Gastroesophageal sphincter (tissue), 4 donors: Measurements from ENCODE around the gene MCUB. TPM values are rescaled to one million over a fixed set of nuclear protein-coding genes. Genes with fewer than 3 reads are reported as not detected.

Source experiments
- ATAC-seq: fragments of 150-250 bp; one replicate; pipeline ENCODE4 v1.9.1; 2016; ENCODE audit warnings: mild to moderate bottlenecking, moderate library complexity
- H3K27ac ChIP-seq, 4 donors: fragments of 200-600 bp; sonication (generic) in 3 of 4; 1 replicate in 3 of 4; 2 replicates in 1 of 4; pipeline ENCODE4 v1.5.1; 2016 to 2019
- H3K27me3 ChIP-seq: fragments of 200-600 bp; sonication (generic); one replicate; pipeline ENCODE4 v1.5.1; 2019
- H3K36me3 ChIP-seq, 2 donors: fragments of 200-600 bp; sonication (generic); one replicate each; pipeline ENCODE4 v1.5.1; 2019; ENCODE audit warnings: control low read depth in 1 of 2
- H3K4me1 ChIP-seq, 3 donors: fragments of 200-600 bp; sonication (generic); 1 replicate in 2 of 3; 2 replicates in 1 of 3; pipeline ENCODE4 v1.5.1; 2016 to 2019; ENCODE audit warnings: control low read depth in 2 of 3
- H3K4me3 ChIP-seq, 2 donors: fragments of 200-600 bp; sonication (generic); one replicate each; pipeline ENCODE4 v1.5.1; 2019; ENCODE audit warnings: mild to moderate bottlenecking in 1 of 2, moderate library complexity in 1 of 2
- H3K9me3 ChIP-seq, 3 donors: fragments of 200-600 bp; sonication (generic); one replicate each; pipeline ENCODE4 v1.5.1; 2017 to 2019; ENCODE audit warnings: control low read depth in 2 of 3
- EP300 ChIP-seq: sonication (generic); formaldehyde crosslinking; IDR thresholded peaks from one replicate; pipeline ENCODE4 v1.6.1; 2017; ENCODE audit warnings: antibody characterized with exemption, mild to moderate bottlenecking
- POLR2A ChIP-seq, 2 donors: fragments of 450-650 bp; IDR thresholded peaks; one replicate each; pipeline ENCODE4 v1.6.1; 2017; ENCODE audit warnings: antibody characterized with exemption in 2 of 2, mild to moderate bottlenecking in 2 of 2, moderate library complexity in 1 of 2
- POLR2AphosphoS5 ChIP-seq: sonication (generic); formaldehyde crosslinking; IDR thresholded peaks from one replicate; pipeline ENCODE4 v1.6.1; 2017; ENCODE audit warnings: antibody characterized with exemption
- WGBS, 2 donors: methylation state at CpG; one replicate each; pipeline ENCODE4 v1.1.5; 2018; ENCODE audit warnings: low coverage in 1 of 2; 5-methylcytosine and 5-hydroxymethylcytosine counted together
- total RNA-seq, 4 donors: library from RNA; depleted of rRNA; stranded (reverse); fragments of >200 nt; gene quantifications; one replicate each; pipeline ENCODE4 v1.1.0, GENCODE V29; 2016
- TF ChIP-seq, protein P1 (sequence below), 4 experiments: fragments of 200-600 bp in 2 of 4; fragments of 450-650 bp in 2 of 4; sonication (generic) in 1 of 4; IDR thresholded peaks; one replicate each; pipeline ENCODE4 v1.5.1; 2017 to 2019; ENCODE audit warnings: antibody characterized with exemption in 4 of 4, mild to moderate bottlenecking in 2 of 4, moderate library complexity in 2 of 4

The MCUB gene
- total RNA-seq, 4 donors from 2014 or later: 3.9 to 33.4 (median 13.3) TPM

DNA sequence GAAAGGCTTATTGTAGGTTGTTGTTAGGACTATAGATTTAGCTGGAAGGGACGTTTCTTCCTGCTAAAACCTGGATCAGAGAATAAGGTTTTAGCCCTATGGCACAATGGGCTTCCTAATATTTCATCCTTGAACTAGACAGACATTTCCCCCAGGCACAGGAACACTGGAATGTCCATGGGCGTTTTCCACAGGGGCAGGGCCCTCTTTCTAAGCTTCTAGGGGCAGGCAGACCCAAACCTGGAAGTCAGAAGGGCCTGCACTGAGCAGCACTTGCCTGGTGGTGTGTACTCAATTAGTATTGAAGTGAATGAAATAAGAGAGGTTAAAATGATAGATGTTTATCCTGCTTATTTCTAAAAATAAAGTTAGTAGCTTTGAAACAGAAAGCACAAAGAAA, 102.1 kb downstream of the MCUB start:
- H3K4me3 ChIP-seq: no peak overlapping the region

DNA sequence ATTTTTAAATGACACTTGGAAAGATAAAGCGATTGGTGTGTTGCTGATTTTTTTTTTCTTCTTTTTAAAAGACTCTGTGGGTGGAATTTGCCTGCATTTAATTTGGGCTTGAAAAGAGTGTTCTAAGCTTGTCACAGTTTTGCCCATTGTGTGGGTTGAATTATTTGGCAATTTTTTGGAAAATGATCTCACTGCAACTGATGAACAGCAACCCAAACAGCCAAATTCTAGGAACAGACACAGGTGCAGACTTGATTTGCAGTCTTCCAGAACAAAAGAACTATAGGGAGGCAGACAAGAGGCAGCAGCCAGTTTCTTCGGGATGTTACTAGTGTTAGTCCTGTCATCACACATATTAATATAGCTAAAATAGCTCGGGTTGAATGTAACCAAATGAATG, 102.7 kb downstream of the MCUB start:
- no peaks in the 10 kb centered on the region for H3K27me3 ChIP-seq
- TF ChIP-seq POLR2A (IDR thresholded peaks at IDR 0.05) (no peak), EP300 (no peak), POLR2AphosphoS5 (no peak)
- TF ChIP-seq, protein P1, sequence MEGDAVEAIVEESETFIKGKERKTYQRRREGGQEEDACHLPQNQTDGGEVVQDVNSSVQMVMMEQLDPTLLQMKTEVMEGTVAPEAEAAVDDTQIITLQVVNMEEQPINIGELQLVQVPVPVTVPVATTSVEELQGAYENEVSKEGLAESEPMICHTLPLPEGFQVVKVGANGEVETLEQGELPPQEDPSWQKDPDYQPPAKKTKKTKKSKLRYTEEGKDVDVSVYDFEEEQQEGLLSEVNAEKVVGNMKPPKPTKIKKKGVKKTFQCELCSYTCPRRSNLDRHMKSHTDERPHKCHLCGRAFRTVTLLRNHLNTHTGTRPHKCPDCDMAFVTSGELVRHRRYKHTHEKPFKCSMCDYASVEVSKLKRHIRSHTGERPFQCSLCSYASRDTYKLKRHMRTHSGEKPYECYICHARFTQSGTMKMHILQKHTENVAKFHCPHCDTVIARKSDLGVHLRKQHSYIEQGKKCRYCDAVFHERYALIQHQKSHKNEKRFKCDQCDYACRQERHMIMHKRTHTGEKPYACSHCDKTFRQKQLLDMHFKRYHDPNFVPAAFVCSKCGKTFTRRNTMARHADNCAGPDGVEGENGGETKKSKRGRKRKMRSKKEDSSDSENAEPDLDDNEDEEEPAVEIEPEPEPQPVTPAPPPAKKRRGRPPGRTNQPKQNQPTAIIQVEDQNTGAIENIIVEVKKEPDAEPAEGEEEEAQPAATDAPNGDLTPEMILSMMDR (IDR thresholded peaks at IDR 0.05): no peak
- H3K27ac ChIP-seq: no peak overlapping the region
- no peaks in the 10 kb centered on the region for H3K9me3 ChIP-seq
- no peaks in the 10 kb centered on the region for H3K36me3 ChIP-seq
- H3K4me3 ChIP-seq: no peak overlapping the region
- H3K4me1 ChIP-seq: no peaks in the 10 kb centered on the region
- WGBS, 2 donors: 37 to 46% methylated on average over 3 of the region's 3 CpGs
- ATAC-seq: no peak

More for the DNA sequence above, 102.1 kb downstream of the MCUB start:
- no peak overlapping the region for H3K27ac ChIP-seq
- H3K4me1 ChIP-seq: no peaks in the 10 kb centered on the region
- 60 to 86% methylated on average over 1 of the region's 2 CpGs for WGBS, 2 donors
- H3K36me3 ChIP-seq: no peaks in the 10 kb centered on the region
- no peak for TF ChIP-seq EP300
- no peak for TF ChIP-seq POLR2AphosphoS5
- TF ChIP-seq, protein P1 (IDR thresholded peaks at IDR 0.05): no peak
- no peak for TF ChIP-seq POLR2A (IDR thresholded peaks at IDR 0.05)
- no peaks in the 10 kb centered on the region for H3K27me3 ChIP-seq
- no peak for ATAC-seq
- H3K9me3 ChIP-seq: no peaks in the 10 kb centered on the region

DNA sequence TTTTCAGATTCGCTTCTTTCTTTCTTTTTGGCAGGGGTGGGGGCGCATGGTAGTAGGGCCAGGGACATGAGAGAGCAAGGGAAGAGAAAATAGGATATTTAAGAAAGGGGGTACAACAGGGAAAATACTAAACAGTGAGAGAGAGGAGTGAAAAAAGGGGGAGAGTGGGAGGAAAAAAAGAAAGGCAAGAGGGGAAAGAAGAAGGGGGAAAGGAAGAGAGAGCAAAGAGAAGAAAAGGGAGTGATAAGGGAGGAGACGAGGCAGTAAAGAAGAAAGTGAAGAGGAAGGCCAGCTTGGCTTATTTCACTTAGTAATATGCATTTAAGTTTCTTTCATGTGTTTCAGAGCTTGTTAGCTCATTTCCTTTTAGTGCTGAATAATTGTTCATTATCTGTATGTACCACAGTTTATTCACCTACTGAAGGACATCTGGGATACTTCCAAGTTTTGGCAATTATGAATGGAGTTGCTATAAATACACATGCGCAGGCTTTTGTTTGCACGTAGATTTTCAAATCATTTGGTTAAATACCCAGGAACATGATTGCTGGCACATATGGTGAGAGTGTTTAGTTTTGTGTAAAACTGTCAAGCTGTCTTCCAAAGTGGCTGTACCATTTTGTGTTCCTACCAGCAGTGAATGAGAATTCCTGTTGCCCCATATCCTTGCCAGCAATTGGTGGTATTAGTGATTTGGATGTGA, 105.9 kb downstream of the MCUB start:
- H3K27me3 ChIP-seq: no peaks in the 10 kb centered on the region
- TF ChIP-seq POLR2A (IDR thresholded peaks at IDR 0.05) (no peak), POLR2AphosphoS5 (no peak), EP300 (no peak)
- TF ChIP-seq, protein P1 (IDR thresholded peaks at IDR 0.05): no peak
- no peak overlapping the region for H3K4me3 ChIP-seq
- no peaks in the 10 kb centered on the region for H3K36me3 ChIP-seq
- no peaks in the 10 kb centered on the region for H3K4me1 ChIP-seq
- 53 to 63% methylated on average over 3 to 4 of the region's 5 CpGs for WGBS, 2 donors
- H3K9me3 ChIP-seq: no peaks in the 10 kb centered on the region
- H3K27ac ChIP-seq: no peak overlapping the region
- no peak for ATAC-seq

DNA sequence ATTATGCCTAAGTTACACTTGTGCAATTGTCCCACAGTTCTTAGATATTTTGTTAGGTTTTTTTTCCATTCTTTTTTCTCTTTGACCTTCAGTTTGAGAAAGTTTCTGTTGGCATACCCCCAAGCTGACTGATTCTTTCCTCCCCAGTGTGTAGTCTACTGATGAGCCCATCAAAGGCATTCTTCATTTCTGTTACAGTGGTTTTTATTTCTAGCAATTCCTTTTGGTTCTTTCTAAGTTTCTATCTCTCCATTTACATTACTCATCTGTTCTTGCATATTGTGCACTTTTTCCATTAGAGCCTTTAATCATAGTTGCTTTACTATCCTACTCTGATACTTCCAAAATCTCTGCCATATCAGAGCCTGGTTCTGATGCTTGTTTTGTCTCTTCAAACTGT, 111.3 kb downstream of the MCUB start:
- Histone ChIP-seq H3K9me3 (peaks cover 0 to 5% (median 0%) of the 10 kb centered on the region in 3 donors), H3K36me3 (no peaks in the 10 kb centered on the region), H3K4me1 (no peaks in the 10 kb centered on the region), H3K4me3 (no peak overlapping the region), H3K27ac (no peak overlapping the region), H3K27me3 (no peaks in the 10 kb centered on the region)
- no peak for TF ChIP-seq POLR2A (IDR thresholded peaks at IDR 0.05)
- no peak for TF ChIP-seq POLR2AphosphoS5
- TF ChIP-seq, protein P1 (IDR thresholded peaks at IDR 0.05): no peak
- TF ChIP-seq EP300: no peak
- ATAC-seq: no peak

DNA sequence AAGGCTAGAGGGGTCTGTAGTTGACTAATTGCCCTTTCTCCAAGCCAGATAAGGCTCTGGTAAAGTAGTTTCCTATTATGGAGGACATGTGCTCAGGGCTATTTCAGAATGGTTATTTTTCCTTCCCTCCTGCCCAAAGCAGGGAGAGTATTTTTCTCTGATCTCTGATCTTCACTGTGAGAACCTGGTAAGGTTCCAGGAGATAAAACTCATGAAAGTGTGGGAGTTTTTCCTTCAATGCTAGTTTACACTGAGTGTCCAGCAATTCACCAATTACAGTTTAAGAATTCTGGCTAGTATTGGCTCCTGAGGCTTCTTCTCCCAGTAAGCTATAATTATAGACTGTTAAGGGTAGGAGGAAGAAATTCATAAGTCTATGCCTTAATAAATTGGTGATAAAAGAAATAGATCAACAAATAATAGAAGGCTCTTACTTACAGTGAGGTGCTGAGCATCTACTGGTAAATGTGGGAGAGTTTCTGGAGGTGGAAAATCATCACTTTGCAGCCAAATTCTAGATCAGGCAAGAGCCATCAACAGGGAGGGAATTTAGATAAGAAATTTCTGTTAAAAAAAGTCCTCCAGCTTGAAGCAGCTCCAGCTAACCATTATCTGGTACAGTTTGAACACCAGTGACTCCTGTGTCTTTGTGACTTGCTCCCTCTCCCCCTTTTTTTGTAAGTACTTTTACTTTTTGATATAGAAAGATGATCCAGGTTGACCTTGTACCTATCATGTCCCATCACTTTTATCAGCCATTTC, 112.3 kb downstream of the MCUB start:
- no peak for ATAC-seq
- Histone ChIP-seq H3K27me3 (no peaks in the 10 kb centered on the region), H3K9me3 (peaks cover 0 to 5% (median 0%) of the 10 kb centered on the region in 3 donors), H3K4me3 (no peak overlapping the region), H3K4me1 (no peaks in the 10 kb centered on the region), H3K36me3 (no peaks in the 10 kb centered on the region), H3K27ac (no peak overlapping the region)
- TF ChIP-seq POLR2A (IDR thresholded peaks at IDR 0.05) (no peak), EP300 (no peak), POLR2AphosphoS5 (no peak)
- TF ChIP-seq, protein P1 (IDR thresholded peaks at IDR 0.05): no peak
